GM10266 (cell line): ENCODE results near the gene ITGA11.

Source experiments
- DNase-seq: peaks from one replicate; pipeline ENCODE4 v3.0.0; 2012; ENCODE audit errors: extremely low spot score
- TF ChIP-seq, protein P1 (sequence below): IDR thresholded peaks from 2 replicates; pipeline ENCODE4 v1.5.1; 2012; ENCODE audit warnings: mild to moderate bottlenecking, low read depth; ENCODE audit not compliant: control insufficient read depth, insufficient read depth; ENCODE audit errors: missing control alignments

Gene ITGA11

DNA sequence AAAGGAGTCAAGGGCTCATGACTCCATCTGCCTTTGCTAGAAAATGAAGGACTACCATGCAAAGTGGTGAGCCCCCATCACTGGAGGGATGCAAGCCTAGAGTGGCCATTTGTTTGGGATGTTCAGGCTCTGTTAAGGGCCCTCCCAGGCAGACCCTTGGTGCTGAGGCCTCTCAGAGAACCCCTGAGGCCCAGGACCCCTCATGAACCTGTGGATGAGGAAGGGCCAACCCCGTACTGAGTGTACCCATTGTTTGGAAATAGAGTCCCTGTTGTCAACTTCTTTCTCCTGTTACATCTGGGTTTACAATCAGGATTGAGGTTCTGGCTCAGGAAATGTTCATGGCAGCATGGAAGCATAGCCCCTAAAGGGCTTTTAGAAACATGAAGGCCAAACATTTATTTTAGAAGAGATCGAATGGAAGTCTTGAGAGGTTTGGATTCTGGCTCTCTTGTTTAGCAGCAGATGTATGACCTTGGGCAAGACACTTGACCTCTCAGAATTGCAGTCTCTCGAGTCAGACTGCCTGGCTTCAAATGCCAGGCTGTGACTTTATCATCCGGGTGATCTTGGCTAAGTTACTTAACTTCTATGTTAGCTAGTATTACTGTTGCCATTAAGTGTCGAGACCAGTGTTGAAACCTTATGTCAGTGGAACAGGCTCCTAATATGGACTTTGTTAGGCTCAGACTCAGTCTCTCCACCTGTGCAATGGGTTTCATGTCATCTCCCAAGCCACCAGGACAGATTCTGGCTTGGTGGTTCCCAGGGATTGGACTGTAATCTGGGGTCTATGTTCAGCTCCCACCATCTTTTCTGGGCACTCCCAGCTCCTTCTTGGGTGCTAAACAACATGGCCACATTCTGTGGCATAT is 12.4 kb downstream of the ITGA11 start:
- DNase-seq: no peak
- TF ChIP-seq, protein P1, sequence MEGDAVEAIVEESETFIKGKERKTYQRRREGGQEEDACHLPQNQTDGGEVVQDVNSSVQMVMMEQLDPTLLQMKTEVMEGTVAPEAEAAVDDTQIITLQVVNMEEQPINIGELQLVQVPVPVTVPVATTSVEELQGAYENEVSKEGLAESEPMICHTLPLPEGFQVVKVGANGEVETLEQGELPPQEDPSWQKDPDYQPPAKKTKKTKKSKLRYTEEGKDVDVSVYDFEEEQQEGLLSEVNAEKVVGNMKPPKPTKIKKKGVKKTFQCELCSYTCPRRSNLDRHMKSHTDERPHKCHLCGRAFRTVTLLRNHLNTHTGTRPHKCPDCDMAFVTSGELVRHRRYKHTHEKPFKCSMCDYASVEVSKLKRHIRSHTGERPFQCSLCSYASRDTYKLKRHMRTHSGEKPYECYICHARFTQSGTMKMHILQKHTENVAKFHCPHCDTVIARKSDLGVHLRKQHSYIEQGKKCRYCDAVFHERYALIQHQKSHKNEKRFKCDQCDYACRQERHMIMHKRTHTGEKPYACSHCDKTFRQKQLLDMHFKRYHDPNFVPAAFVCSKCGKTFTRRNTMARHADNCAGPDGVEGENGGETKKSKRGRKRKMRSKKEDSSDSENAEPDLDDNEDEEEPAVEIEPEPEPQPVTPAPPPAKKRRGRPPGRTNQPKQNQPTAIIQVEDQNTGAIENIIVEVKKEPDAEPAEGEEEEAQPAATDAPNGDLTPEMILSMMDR: no peak

- no peak for DNase-seq
- TF ChIP-seq, protein P1: no peak
Observed at GRCh38 chr15:68418611-68419161, 13.3 kb downstream of the ITGA11 start.

- DNase-seq: no peak
- TF ChIP-seq, protein P1: no peak
Observed at GRCh38 chr15:68417897-68418296, 14.1 kb downstream of the ITGA11 start.

DNA sequence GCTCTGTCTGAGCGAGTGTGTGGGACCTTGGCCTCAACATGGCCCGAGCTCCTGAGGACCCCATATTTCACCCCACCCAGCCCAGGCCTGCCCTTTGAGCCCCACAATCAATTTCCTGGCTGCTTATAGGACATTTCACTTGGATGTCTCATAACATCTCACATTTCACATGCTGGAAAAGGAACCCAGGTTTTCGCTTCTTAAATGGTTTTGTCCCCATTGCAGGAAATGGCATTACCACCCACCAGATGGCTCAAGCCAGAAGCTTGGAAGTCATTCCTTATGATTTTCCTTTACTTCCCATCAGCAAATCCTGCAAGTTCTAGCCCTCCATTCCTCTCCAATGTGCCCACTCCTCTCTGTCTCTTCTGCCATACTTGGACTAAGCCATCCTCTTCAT is 14.9 kb downstream of the ITGA11 start:
- DNase-seq: no peak
- TF ChIP-seq, protein P1: no peak

DNA sequence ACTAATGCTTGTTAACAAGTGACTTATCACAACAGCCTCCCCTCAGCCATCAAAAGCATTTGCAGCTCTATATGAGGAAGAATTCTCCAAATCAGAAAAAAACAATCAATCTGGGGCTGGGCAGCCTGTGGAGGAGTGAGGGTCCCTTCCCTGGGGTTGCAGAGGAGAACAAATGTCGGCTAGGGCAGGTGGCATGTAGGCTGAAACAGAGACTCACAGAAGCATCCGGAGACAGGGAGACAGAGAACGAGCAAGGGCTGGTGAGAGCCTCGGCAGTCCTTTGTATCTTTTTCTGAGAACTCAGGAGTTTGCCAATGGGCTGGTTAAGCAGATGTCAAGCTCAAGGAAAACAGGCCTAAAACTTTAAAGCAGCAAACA is 15.8 kb downstream of the ITGA11 start:
- TF ChIP-seq, protein P1: no peak
- DNase-seq: no peak

GRCh38 chr15:68415501-68416157 is 16.3 kb downstream of the ITGA11 start:
- TF ChIP-seq, protein P1: no peak
- DNase-seq: no peak

DNA sequence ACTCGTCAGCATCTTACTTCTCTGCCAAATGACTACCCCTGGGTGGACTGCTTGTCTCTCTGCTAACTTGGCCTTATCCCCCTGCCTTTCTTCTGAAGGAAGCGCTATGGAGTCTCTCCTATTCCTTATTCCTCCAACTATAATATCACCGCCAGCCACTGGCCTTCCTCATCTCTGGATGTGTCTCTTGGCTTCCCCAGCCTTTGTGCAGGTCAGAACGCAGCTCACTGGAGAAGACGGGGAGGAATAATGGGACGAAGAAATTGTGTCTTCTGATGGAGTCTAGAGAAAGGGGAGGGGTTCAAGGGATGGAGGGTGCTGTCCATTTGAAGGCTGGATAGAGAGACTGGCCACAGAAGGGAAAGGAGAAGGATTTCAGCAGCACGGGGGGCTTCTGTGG is 16.9 kb downstream of the ITGA11 start:
- DNase-seq: no peak
- TF ChIP-seq, protein P1: no peak
